Stimulated activated CD4-positive, alpha-beta T cell treated with anti-CD3 and anti-CD28 coated beads, TNF-alpha, amount 100 ng/mL, for 1 hour (primary cell): ENCODE results near the gene TMEM150C.

ENCODE experiments used
- DNase-seq, 3 donors: peaks; one replicate each; pipeline ENCODE4 v3.0.0-alpha.2; 2020; ENCODE audit warnings: low read depth in 3 of 3, low spot score in 1 of 3

TMEM150C gene

GRCh38 chr4:82561786-82562563 lies at the start of gene TMEM150C:
TMEM150C (minus strand) TSS chr4:82561988; CDS start chr4:82504657, 57,331 bp downstream.
- no peak for DNase-seq

- no peak for DNase-seq
Measured at GRCh38 chr4:82611527-82611926, 49.7 kb upstream of the TMEM150C start.

- no peak for DNase-seq
Measured at GRCh38 chr4:82610041-82610440, 48.3 kb upstream of the TMEM150C start.

GRCh38 chr4:82606622-82607021 lies 44.8 kb upstream of the TMEM150C start:
- DNase-seq = no peak

GRCh38 chr4:82604522-82604921 lies 42.7 kb upstream of the TMEM150C start:
- no peak for DNase-seq

GRCh38 chr4:82601242-82602015 lies 39.6 kb upstream of the TMEM150C start:
- no peak for DNase-seq

GRCh38 chr4:82599336-82599735 lies 37.5 kb upstream of the TMEM150C start:
- no peak for DNase-seq

GRCh38 chr4:82594456-82594855 lies 32.7 kb upstream of the TMEM150C start:
- no peak for DNase-seq

- no peak for DNase-seq
Measured at GRCh38 chr4:82593411-82593810, 31.6 kb upstream of the TMEM150C start.

GRCh38 chr4:82592639-82593038 lies 30.9 kb upstream of the TMEM150C start:
- DNase-seq = no peak

GRCh38 chr4:82591592-82591991 lies 29.8 kb upstream of the TMEM150C start:
- no peak for DNase-seq

GRCh38 chr4:82589756-82590155 lies 28.0 kb upstream of the TMEM150C start:
- no peak for DNase-seq

- no peak for DNase-seq
Measured at GRCh38 chr4:82588771-82589270, 27.0 kb upstream of the TMEM150C start.

- DNase-seq = no peak
Measured at GRCh38 chr4:82587826-82588540, 26.2 kb upstream of the TMEM150C start.

- no peak for DNase-seq
Measured at GRCh38 chr4:82585690-82586435, 24.1 kb upstream of the TMEM150C start.

- DNase-seq = no peak
Measured at GRCh38 chr4:82584931-82585330, 23.1 kb upstream of the TMEM150C start.

- DNase-seq = no peak
Measured at GRCh38 chr4:82583897-82584587, 22.3 kb upstream of the TMEM150C start.

GRCh38 chr4:82579932-82580331 lies 18.1 kb upstream of the TMEM150C start:
- no peak for DNase-seq

- DNase-seq = no peak
Measured at GRCh38 chr4:82578935-82579334, 17.1 kb upstream of the TMEM150C start.

- DNase-seq = no peak
Measured at GRCh38 chr4:82577451-82577850, 15.7 kb upstream of the TMEM150C start.
